Heart left ventricle (tissue), 13 donors: Measurements from ENCODE around the gene LILRB1.
"Not testable (repeated sequence)": the region's sequence is repeated elsewhere in the genome, so short reads cannot be mapped to it uniquely, and the experiment has no call there.

ENCODE experiments used
- CTCF ChIP-seq, 12 donors: fragments of 200-600 bp; sonication (generic) in 4 of 12; IDR thresholded peaks; one replicate each; pipeline versions ENCODE4 v1.5.0 to v1.8.0; 2018 to 2022; ENCODE audit warnings: antibody characterized with exemption in 12 of 12, mild to moderate bottlenecking in 5 of 12
- POLR2A ChIP-seq, 2 donors: fragments of 450-650 bp; IDR thresholded peaks; one replicate each; pipeline ENCODE4 v1.6.1; 2017; ENCODE audit warnings: antibody characterized with exemption in 2 of 2, mild to moderate bottlenecking in 2 of 2, moderate library complexity in 2 of 2
- donor health status: ischemic (EF 13 %, LVEDD 7.1; RV severe dilation, severe dysfunction).
- donor health status: DM: no; HTN: yes; CAD: no.
- donor health status: DM: no; HTN: no; CAD: no.
- donor health status: ischemic (EF 25% LVEDD 6.9; RV normal size, moderate dysfunction).
- donor health status: ischemic (EF 25% LVEDD 5.7; RV mildly dilated, moderate dysfunction).
- donor health status: ischemic (EF 35%, LVEDD 5.7; RV mildly dilated, moderate dysfunction).
- donor health status: nonischemic (EF 11% LVEDD 7.7; RV severe dilation, severe dysfunction).
- donor health status: DM: yes; HTN: yes; CAD: no.
- donor health status: PGD.
- donor health status: ischemic (EF 29% LVEDD 5.4; RV normal size, mild dysfunction).
- donor health status: nonischemic (EF 23%, LVEDD 6.1; RV moderate dilation, normal function).

GRCh38 chr19:54632517-54632916 is 2.2 kb downstream of the LILRB1 start:
- TF ChIP-seq CTCF, POLR2A (IDR thresholded peaks at IDR 0.05): not testable (repeated sequence)
